KMS-11 (cell line): ENCODE results near the gene PDE1C.

ENCODE experiments used
- H2AFZ ChIP-seq: fragments of 200-600 bp; sonication (generic); 2 replicates; pipeline ENCODE4 v1.6.1; 2016; ENCODE audit warnings: antibody characterized with exemption, mixed run types, low read depth
- H3K27ac ChIP-seq: fragments of 200-600 bp; sonication (generic); 2 replicates; pipeline ENCODE4 v1.6.1; 2016; ENCODE audit warnings: mild to moderate bottlenecking, mixed run types
- H3K27me3 ChIP-seq: fragments of 200-600 bp; sonication (generic); 2 replicates; pipeline ENCODE4 v1.6.1; 2017; ENCODE audit warnings: mild to moderate bottlenecking, low read depth, mixed run types, moderate library complexity; ENCODE audit not compliant: insufficient read depth
- H3K36me3 ChIP-seq: fragments of 200-600 bp; sonication (generic); 2 replicates; pipeline ENCODE4 v1.6.1; 2017; ENCODE audit warnings: mild to moderate bottlenecking, mixed run types; ENCODE audit not compliant: insufficient read depth
- H3K4me1 ChIP-seq: fragments of 200-600 bp; sonication (generic); 2 replicates; pipeline ENCODE4 v1.6.1; 2016; ENCODE audit warnings: mild to moderate bottlenecking, low read depth, mixed run types; ENCODE audit not compliant: poor library complexity, severe bottlenecking
- H3K4me2 ChIP-seq: fragments of 200-600 bp; sonication (generic); 2 replicates; pipeline ENCODE4 v1.7.0; 2016; ENCODE audit warnings: mild to moderate bottlenecking, mixed run types
- H3K4me3 ChIP-seq: fragments of 200-600 bp; sonication (generic); IDR thresholded peaks from 2 replicates; pipeline ENCODE4 v1.6.1; 2017; ENCODE audit warnings: low read depth, low read length, mixed read lengths; ENCODE audit not compliant: insufficient read depth
- H3K79me2 ChIP-seq: fragments of 200-600 bp; sonication (generic); 2 replicates; pipeline ENCODE4 v1.6.1; 2016; ENCODE audit warnings: low read depth, mixed run types; ENCODE audit not compliant: insufficient read depth
- H3K9ac ChIP-seq: fragments of 200-600 bp; sonication (generic); 2 replicates; pipeline ENCODE4 v1.6.1; 2016; ENCODE audit warnings: mild to moderate bottlenecking, mixed run types
- H4K20me1 ChIP-seq: fragments of 200-600 bp; sonication (generic); 2 replicates; pipeline ENCODE4 v1.6.1; 2016; ENCODE audit warnings: mild to moderate bottlenecking, mixed run types; ENCODE audit not compliant: insufficient read depth
- TF ChIP-seq, protein P1 (sequence below): fragments of 200-600 bp; sonication (generic); conservative IDR thresholded peaks from 2 replicates; pipeline ENCODE4 v1.6.1; 2017; ENCODE audit warnings: low read depth, mild to moderate bottlenecking, antibody characterized with exemption, low read length, moderate library complexity, mixed read lengths

The PDE1C gene

DNA sequence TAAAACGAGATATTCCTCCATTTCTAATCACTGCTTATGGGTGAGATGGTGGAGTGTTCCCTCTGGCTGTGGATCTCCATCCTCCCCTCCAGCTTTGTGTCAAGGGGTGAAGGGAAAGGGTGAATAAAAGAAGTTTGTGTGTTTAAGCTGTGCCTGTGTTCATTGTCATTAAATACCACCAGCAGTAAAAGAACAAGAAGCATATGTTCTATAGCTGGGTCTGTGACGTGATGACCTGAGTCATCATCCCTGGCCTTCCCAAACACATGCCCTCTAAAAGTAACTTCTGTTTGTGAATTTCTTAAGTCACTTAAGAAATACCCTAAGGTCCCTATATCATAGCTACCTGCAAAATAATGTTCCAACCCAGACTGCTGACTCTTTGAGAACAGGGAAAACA is 278.3 kb downstream of the PDE1C start:
- no peak overlapping the region for H3K4me2 ChIP-seq
- H3K36me3 ChIP-seq, result no peaks in the 10 kb centered on the region
- no peaks in the 10 kb centered on the region for H3K79me2 ChIP-seq
- H3K9ac ChIP-seq, result no peak overlapping the region
- no peaks in the 10 kb centered on the region for H3K27me3 ChIP-seq
- no peak overlapping the region for H3K4me3 ChIP-seq
- TF ChIP-seq, protein P1, sequence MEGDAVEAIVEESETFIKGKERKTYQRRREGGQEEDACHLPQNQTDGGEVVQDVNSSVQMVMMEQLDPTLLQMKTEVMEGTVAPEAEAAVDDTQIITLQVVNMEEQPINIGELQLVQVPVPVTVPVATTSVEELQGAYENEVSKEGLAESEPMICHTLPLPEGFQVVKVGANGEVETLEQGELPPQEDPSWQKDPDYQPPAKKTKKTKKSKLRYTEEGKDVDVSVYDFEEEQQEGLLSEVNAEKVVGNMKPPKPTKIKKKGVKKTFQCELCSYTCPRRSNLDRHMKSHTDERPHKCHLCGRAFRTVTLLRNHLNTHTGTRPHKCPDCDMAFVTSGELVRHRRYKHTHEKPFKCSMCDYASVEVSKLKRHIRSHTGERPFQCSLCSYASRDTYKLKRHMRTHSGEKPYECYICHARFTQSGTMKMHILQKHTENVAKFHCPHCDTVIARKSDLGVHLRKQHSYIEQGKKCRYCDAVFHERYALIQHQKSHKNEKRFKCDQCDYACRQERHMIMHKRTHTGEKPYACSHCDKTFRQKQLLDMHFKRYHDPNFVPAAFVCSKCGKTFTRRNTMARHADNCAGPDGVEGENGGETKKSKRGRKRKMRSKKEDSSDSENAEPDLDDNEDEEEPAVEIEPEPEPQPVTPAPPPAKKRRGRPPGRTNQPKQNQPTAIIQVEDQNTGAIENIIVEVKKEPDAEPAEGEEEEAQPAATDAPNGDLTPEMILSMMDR, result no peak
- H2AFZ ChIP-seq, result no peak overlapping the region
- no peak overlapping the region for H3K27ac ChIP-seq
- H4K20me1 ChIP-seq, result no peaks in the 10 kb centered on the region
- H3K4me1 ChIP-seq, result no peaks in the 10 kb centered on the region

DNA sequence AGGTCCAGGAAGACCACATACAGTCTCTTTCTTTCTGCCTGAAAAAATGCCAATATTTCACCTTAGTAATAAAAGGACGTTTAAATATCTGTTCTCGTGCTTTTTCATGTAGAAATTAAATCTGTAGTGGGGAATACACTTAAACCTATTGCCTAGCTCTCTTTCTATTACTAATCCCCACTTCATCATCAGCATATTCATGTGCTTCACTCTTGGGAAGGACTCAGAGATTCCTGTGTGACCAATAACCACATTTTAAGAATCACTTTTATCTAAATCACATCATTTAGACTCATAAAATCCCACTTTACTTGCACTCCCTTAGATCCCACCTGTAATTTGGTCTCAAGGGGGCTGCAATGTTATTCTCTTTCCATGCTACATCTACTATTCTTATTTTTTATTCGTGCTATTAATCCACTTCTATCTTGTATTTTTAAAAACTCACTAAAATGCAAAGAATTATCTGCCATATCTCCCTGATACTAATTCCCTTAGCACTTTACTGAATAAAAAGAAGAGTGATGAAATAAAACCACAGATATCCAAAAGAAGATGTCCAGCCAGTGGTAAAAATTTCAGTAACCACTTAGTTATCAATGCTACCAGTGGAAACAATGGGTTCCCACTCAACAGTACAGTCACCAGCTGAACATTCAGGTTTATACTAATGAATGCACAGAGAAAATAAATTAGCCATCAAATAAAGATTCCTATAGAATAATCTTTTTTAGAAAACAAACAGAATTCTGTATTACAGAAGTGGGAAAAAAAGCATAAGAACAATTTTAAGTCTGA is 281.1 kb downstream of the PDE1C start:
- H3K4me3 ChIP-seq, result no peak overlapping the region
- no peaks in the 10 kb centered on the region for H3K27me3 ChIP-seq
- no peak overlapping the region for H3K9ac ChIP-seq
- H2AFZ ChIP-seq, result no peak overlapping the region
- H3K4me2 ChIP-seq, result no peak overlapping the region
- no peaks in the 10 kb centered on the region for H3K36me3 ChIP-seq
- H4K20me1 ChIP-seq, result no peaks in the 10 kb centered on the region
- no peak overlapping the region for H3K27ac ChIP-seq
- TF ChIP-seq, protein P1, result no peak
- no peaks in the 10 kb centered on the region for H3K4me1 ChIP-seq
- H3K79me2 ChIP-seq, result no peaks in the 10 kb centered on the region

DNA sequence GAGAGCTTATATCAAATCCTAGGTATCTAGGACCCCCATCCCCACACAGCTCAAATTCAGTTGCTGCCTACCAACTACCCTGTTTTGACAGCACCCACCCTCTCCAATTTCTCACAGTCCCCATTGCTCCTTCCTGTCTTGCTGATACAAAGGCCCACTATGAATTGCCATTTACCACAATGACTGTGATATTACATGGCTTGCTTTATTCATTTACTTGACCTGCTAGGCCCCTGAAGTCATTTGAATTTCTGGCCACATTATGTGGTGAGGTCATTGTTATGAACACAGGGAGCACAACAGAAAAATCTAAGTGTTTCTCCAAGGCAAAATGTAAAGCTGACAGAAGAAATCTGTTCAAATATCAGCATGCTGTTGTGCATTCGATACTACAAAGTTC is 281.8 kb downstream of the PDE1C start:
- Histone ChIP-seq H3K4me2 (no peak overlapping the region), H3K79me2 (no peaks in the 10 kb centered on the region), H2AFZ (no peak overlapping the region), H4K20me1 (no peaks in the 10 kb centered on the region), H3K4me3 (no peak overlapping the region), H3K36me3 (no peaks in the 10 kb centered on the region), H3K27me3 (no peaks in the 10 kb centered on the region), H3K27ac (no peak overlapping the region), H3K4me1 (no peaks in the 10 kb centered on the region), H3K9ac (no peak overlapping the region)
- TF ChIP-seq, protein P1, result no peak

DNA sequence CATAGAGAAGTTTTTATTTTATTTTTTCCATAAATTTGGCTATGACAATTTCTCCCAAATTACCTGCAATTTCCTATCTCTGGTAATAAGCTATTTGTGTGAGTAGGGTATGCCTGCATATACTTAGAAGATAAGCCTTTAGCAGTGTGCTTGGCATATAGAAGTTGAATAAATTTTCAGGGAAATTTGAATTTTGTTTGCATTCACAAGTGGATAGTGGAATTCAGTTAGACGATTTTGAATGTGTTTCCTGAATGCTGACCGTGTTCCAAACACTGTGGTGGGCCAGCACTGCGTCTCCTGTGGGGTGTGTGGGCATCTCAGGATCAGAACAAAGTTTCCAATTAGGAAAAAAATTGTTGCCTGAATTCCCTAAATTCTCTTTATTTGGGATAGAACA is 283.9 kb downstream of the PDE1C start:
- Histone ChIP-seq H3K4me2 (no peak overlapping the region), H3K27ac (no peak overlapping the region), H3K36me3 (no peaks in the 10 kb centered on the region), H3K27me3 (no peaks in the 10 kb centered on the region), H3K79me2 (no peaks in the 10 kb centered on the region), H2AFZ (no peak overlapping the region), H3K9ac (no peak overlapping the region), H3K4me3 (no peak overlapping the region), H4K20me1 (no peaks in the 10 kb centered on the region), H3K4me1 (no peaks in the 10 kb centered on the region)
- TF ChIP-seq, protein P1, result no peak
